WTC11 (cell line): ENCODE measurements around the gene NUDT6. TPM values are rescaled to one million over a fixed set of nuclear protein-coding genes. Genes with fewer than 3 reads are reported as not detected.

Source experiments
- ATAC-seq: fragments of 200-7000 bp; cut with Tn5 transposase; 2 replicates; pipeline ENCODE4 v1.10.0; 2021; ENCODE audit warnings: mild to moderate bottlenecking, moderate library complexity
- CTCF ChIA-PET: fragments of 300-600 bp; sonication (Branson Sonifier 250); formaldehyde crosslinking; loops from one replicate; lab custom pipeline; 2021; ENCODE audit warnings: antibody characterized with exemption; lab: Charles Lee
- POLR2A ChIA-PET: fragments of 350-600 bp; sonication (Branson Sonifier 250); formaldehyde crosslinking; loops from one replicate; lab custom pipeline; 2021; ENCODE audit warnings: antibody characterized with exemption; lab: Charles Lee
- DNase-seq: peaks from one replicate; pipeline ENCODE4 v3.0.0; 2021; ENCODE audit warnings: low spot score
- H3K27ac Mint-ChIP-seq: 2 replicates; pipeline ENCODE4 v1.8.0; 2021; ENCODE audit warnings: mixed read lengths
- H3K27me3 Mint-ChIP-seq: 2 replicates; pipeline ENCODE4 v1.8.0; 2021; ENCODE audit warnings: low read depth, mild to moderate bottlenecking, moderate library complexity, mixed read lengths
- H3K36me3 Mint-ChIP-seq: 2 replicates; pipeline ENCODE4 v1.8.0; 2021; ENCODE audit warnings: mixed read lengths
- H3K4me1 Mint-ChIP-seq: 2 replicates; pipeline ENCODE4 v1.8.0; 2022; ENCODE audit warnings: mixed read lengths
- H3K4me3 Mint-ChIP-seq: 2 replicates; pipeline ENCODE4 v1.8.0; 2021; ENCODE audit warnings: mild to moderate bottlenecking, moderate library complexity, mixed read lengths
- H3K9me3 Mint-ChIP-seq: 2 replicates; pipeline ENCODE4 v1.8.0; 2021; ENCODE audit warnings: mixed read lengths
- CBFB ChIP-seq: sonication (generic); formaldehyde crosslinking; IDR thresholded peaks from 2 replicates; pipeline ENCODE4 v1.8.1; 2022; ENCODE audit warnings: mild to moderate bottlenecking, low read depth, missing genetic modification reagents
- CTCF ChIP-seq: fragments of 200-600 bp; IDR thresholded peaks from 2 replicates; pipeline ENCODE4 v1.8.0; 2022; ENCODE audit warnings: antibody characterized with exemption
- ESRRA ChIP-seq: sonication (generic); formaldehyde crosslinking; IDR thresholded peaks from 2 replicates; pipeline ENCODE4 v1.8.1; 2022; ENCODE audit warnings: mild to moderate bottlenecking, missing genetic modification reagents, borderline replicate concordance
- ETV6 ChIP-seq: sonication (generic); formaldehyde crosslinking; IDR thresholded peaks from 2 replicates; pipeline ENCODE4 v1.8.1; 2022; ENCODE audit warnings: mild to moderate bottlenecking, missing genetic modification reagents
- FOXK1 ChIP-seq: sonication (generic); formaldehyde crosslinking; IDR thresholded peaks from 2 replicates; pipeline ENCODE4 v1.8.0; 2022; ENCODE audit warnings: mild to moderate bottlenecking, moderate library complexity, missing genetic modification reagents
- GRHL2 ChIP-seq: fragments of 250-450 bp; sonication (Bioruptor Pico); IDR thresholded peaks from 2 replicates; pipeline ENCODE4 v1.8.0; 2022; ENCODE audit warnings: mild to moderate bottlenecking, moderate library complexity; ENCODE audit not compliant: insufficient replicate concordance, severe bottlenecking
- GTF2I ChIP-seq: fragments of 250-450 bp; sonication (Bioruptor Pico); conservative IDR thresholded peaks from 2 replicates; pipeline ENCODE4 v1.4.0; 2021; ENCODE audit warnings: mild to moderate bottlenecking
- IRF1 ChIP-seq: sonication (generic); formaldehyde crosslinking; IDR thresholded peaks from 2 replicates; pipeline ENCODE4 v1.8.0; 2023; ENCODE audit warnings: missing genetic modification reagents
- IRF2 ChIP-seq: sonication (generic); formaldehyde crosslinking; IDR thresholded peaks from 2 replicates; pipeline ENCODE4 v1.8.0; 2022; ENCODE audit warnings: low read depth, missing genetic modification reagents, borderline replicate concordance
- RORB ChIP-seq: fragments of 250-450 bp; sonication (Bioruptor Pico); IDR thresholded peaks from 2 replicates; pipeline ENCODE4 v1.9.0; 2021; ENCODE audit warnings: mild to moderate bottlenecking
- SMAD3 ChIP-seq: sonication (generic); formaldehyde crosslinking; IDR thresholded peaks from 2 replicates; pipeline ENCODE4 v1.8.0; 2022; ENCODE audit warnings: missing genetic modification reagents, mild to moderate bottlenecking, borderline replicate concordance
- SOX15 ChIP-seq: fragments of 250-450 bp; sonication (Bioruptor Pico); IDR thresholded peaks from 2 replicates; pipeline ENCODE4 v1.9.0; 2021; ENCODE audit warnings: mild to moderate bottlenecking
- SP1 ChIP-seq: sonication (generic); formaldehyde crosslinking; conservative IDR thresholded peaks from 2 replicates; pipeline ENCODE4 v1.8.1; 2022; ENCODE audit warnings: missing genetic modification reagents
- ZBTB21 ChIP-seq: sonication (generic); formaldehyde crosslinking; IDR thresholded peaks from 2 replicates; pipeline ENCODE4 v1.8.1; 2023; ENCODE audit warnings: mild to moderate bottlenecking, missing genetic modification reagents, borderline replicate concordance
- ZNF121 ChIP-seq: sonication (generic); formaldehyde crosslinking; IDR thresholded peaks from 2 replicates; pipeline ENCODE4 v1.8.0; 2023; ENCODE audit warnings: missing genetic modification reagents
- ZNF138 ChIP-seq: sonication (generic); formaldehyde crosslinking; conservative IDR thresholded peaks from 2 replicates; pipeline ENCODE4 v1.8.1; 2022; ENCODE audit warnings: mild to moderate bottlenecking, moderate library complexity, missing genetic modification reagents
- ZNF263 ChIP-seq: sonication (generic); formaldehyde crosslinking; IDR thresholded peaks from 2 replicates; pipeline ENCODE4 v1.8.1; 2022; ENCODE audit warnings: low read depth, mild to moderate bottlenecking, moderate library complexity, missing genetic modification reagents
- ZNF416 ChIP-seq: fragments of 250-450 bp; sonication (Bioruptor Pico); IDR thresholded peaks from 2 replicates; pipeline ENCODE4 v1.9.0; 2021; ENCODE audit warnings: mild to moderate bottlenecking, inconsistent platforms
- ZNF671 ChIP-seq: fragments of 250-450 bp; sonication (Bioruptor Pico); IDR thresholded peaks from 2 replicates; pipeline ENCODE4 v1.8.0; 2021; ENCODE audit warnings: mild to moderate bottlenecking
- total RNA-seq: library from RNA; stranded (reverse); gene quantifications from 3 replicates; pipeline ENCODE4 v1.2.3, GENCODE V29; 2021
- TF ChIP-seq, protein P1 (sequence below): fragments of 250-450 bp; sonication (Bioruptor Pico); IDR thresholded peaks from 2 replicates; pipeline ENCODE4 v2.1.2; 2022; ENCODE audit warnings: mild to moderate bottlenecking, moderate library complexity
- TF ChIP-seq, protein P2 (sequence below): sonication (generic); formaldehyde crosslinking; IDR thresholded peaks from 2 replicates; pipeline ENCODE4 v1.8.1; 2022; ENCODE audit warnings: low read depth, mild to moderate bottlenecking, moderate library complexity, missing genetic modification reagents, borderline replicate concordance

The NUDT6 gene
- total RNA-seq, 1 experiment from 2014 or later: 8.4 TPM

DNA sequence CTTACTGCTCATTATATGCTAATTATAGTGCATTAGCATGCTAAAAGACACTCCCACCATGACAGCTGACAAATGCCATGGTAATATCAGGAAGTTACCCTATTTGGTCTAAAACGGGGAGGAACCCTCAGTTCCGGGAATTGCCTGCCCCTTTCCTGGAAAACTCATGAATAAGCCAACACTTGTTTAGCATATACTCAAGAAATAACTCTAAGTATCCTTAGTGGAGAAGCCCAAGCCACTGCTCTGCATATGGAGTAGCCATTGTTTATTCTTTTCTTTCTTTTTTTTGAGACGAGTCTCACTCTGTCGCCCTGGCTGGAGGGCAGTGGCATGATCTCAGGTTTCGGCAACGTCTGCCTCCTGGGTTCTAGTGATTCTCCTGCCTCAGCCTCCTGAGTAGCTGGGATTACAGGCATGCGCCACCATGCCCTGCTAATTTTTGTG, 15.5 kb downstream of the NUDT6 start:
- Mint-ChIP-seq H3K36me3 (peaks cover 8% of the 10 kb centered on the region), H3K4me3 (no peak overlapping the region), H3K27me3 (no peaks in the 10 kb centered on the region), H3K9me3 (peaks cover 9% of the 10 kb centered on the region), H3K4me1 (peaks cover 29% of the 10 kb centered on the region), H3K27ac (no peak overlapping the region)
- TF ChIP-seq ZNF121 (peak; percentile 70; the same call in 1 of the 2 replicates), ZNF138 (CRISPR knock-in tag) (no peak)
- DNase-seq: no peak
- POLR2A ChIA-PET: no interaction called here
- CTCF ChIA-PET: no interaction called here
- no peak for ATAC-seq

GRCh38 chr4:122903766-122904288, 18.6 kb downstream of the NUDT6 start:
- Mint-ChIP-seq H3K9me3 (peaks cover 15% of the 10 kb centered on the region), H3K27ac (peak overlapping the region; percentile 23), H3K36me3 (peaks cover 15% of the 10 kb centered on the region), H3K4me3 (no peak overlapping the region), H3K27me3 (no peaks in the 10 kb centered on the region), H3K4me1 (peaks cover 40% of the 10 kb centered on the region)
- ChIA-PET POLR2A (interaction anchor here (0.8 to 1.2 kb wide), 3 partner anchors 18 to 171 kb away, joined by 3 read pairs; partner anchors contain the start of genes BBS12 and NUDT6), CTCF (interaction anchor here (0.8 to 1.4 kb wide), 4 partner anchors 9 to 171 kb away, joined by 3 to 8 read pairs (median 4); partner anchors contain the start of genes BBS12 and NUDT6)
- DNase-seq (no peak), ATAC-seq (peak; percentile 6)
- TF ChIP-seq ZNF263 (CRISPR knock-in tag) (no peak), ZNF416 (CRISPR knock-in tag) (no peak), SOX15 (CRISPR knock-in tag) (no peak), ETV6 (CRISPR knock-in tag) (no peak), FOXK1 (no peak)

- DNase-seq: no peak
- Mint-ChIP-seq H3K36me3 (peaks cover 25% of the 10 kb centered on the region), H3K27me3 (no peaks in the 10 kb centered on the region), H3K4me3 (no peak overlapping the region), H3K27ac (no peak overlapping the region), H3K9me3 (peaks cover 20% of the 10 kb centered on the region), H3K4me1 (peaks cover 33% of the 10 kb centered on the region)
- TF ChIP-seq GRHL2 (CRISPR knock-in tag): no peak
- no peak for TF ChIP-seq CTCF
- ATAC-seq: no peak
- CTCF ChIA-PET: no interaction called here
- POLR2A ChIA-PET: no interaction called here
Observed at GRCh38 chr4:122901247-122902010, 21.0 kb downstream of the NUDT6 start.

- Mint-ChIP-seq H3K27me3 (no peaks in the 10 kb centered on the region), H3K36me3 (peaks cover 34% of the 10 kb centered on the region), H3K4me1 (peaks cover 31% of the 10 kb centered on the region), H3K27ac (0 out of 2 replicates have a peak overlapping the region, but pooled peaks have one; percentile 66), H3K4me3 (no peak overlapping the region), H3K9me3 (peaks cover 18% of the 10 kb centered on the region)
- ChIA-PET CTCF (no interaction called here), POLR2A (no interaction called here)
- no peak for ATAC-seq
- DNase-seq: no peak
- no peak for TF ChIP-seq ESRRA
- no peak for TF ChIP-seq CBFB (CRISPR knock-in tag)
- TF ChIP-seq, protein P1, sequence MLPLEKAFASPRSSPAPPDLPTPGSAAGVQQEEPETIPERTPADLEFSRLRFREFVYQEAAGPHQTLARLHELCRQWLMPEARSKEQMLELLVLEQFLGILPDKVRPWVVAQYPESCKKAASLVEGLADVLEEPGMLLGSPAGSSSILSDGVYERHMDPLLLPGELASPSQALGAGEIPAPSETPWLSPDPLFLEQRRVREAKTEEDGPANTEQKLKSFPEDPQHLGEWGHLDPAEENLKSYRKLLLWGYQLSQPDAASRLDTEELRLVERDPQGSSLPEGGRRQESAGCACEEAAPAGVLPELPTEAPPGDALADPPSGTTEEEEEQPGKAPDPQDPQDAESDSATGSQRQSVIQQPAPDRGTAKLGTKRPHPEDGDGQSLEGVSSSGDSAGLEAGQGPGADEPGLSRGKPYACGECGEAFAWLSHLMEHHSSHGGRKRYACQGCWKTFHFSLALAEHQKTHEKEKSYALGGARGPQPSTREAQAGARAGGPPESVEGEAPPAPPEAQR: no peak
- no peak for TF ChIP-seq SOX15 (CRISPR knock-in tag)
- no peak for TF ChIP-seq SP1 (CRISPR knock-in tag)
- TF ChIP-seq ZNF138 (CRISPR knock-in tag): no peak
- no peak for TF ChIP-seq SMAD3
- no peak for TF ChIP-seq IRF2
- no peak for TF ChIP-seq IRF1 (CRISPR knock-in tag)
- TF ChIP-seq ZBTB21 (CRISPR knock-in tag): no peak
- TF ChIP-seq, protein P2, sequence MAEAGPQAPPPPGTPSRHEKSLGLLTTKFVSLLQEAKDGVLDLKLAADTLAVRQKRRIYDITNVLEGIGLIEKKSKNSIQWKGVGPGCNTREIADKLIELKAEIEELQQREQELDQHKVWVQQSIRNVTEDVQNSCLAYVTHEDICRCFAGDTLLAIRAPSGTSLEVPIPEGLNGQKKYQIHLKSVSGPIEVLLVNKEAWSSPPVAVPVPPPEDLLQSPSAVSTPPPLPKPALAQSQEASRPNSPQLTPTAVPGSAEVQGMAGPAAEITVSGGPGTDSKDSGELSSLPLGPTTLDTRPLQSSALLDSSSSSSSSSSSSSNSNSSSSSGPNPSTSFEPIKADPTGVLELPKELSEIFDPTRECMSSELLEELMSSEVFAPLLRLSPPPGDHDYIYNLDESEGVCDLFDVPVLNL (CRISPR knock-in tag): no peak
- no peak for TF ChIP-seq CTCF
- TF ChIP-seq ZNF671 (CRISPR knock-in tag): no peak
- no peak for TF ChIP-seq GTF2I (CRISPR knock-in tag)
- no peak for TF ChIP-seq RORB (CRISPR knock-in tag)
- TF ChIP-seq GRHL2 (CRISPR knock-in tag): no peak
Observed at GRCh38 chr4:122900314-122900713, 22.1 kb downstream of the NUDT6 start.
